HCT116 (cell line): ENCODE results near the gene PIP5K1A. TPM values are rescaled to one million over a fixed set of nuclear protein-coding genes. Genes with fewer than 3 reads are reported as not detected.

Experiments
- ATAC-seq: fragments of 200-7000 bp; cut with Tn5 transposase; 2 replicates; pipeline ENCODE4 v1.9.1; 2020; ENCODE audit warnings: mild to moderate bottlenecking, moderate library complexity
- BruUV-seq: library from RNA; stranded (reverse); fragments of 400-500 nt; replicated peaks from 2 replicates; lab custom pipeline; 2021; lab: Mats Ljungman, UMichigan
- CTCF ChIA-PET: fragments of 300-600 bp; sonication (Branson Sonifier 250); formaldehyde crosslinking; loops from one replicate; lab custom pipeline; 2021; ENCODE audit warnings: antibody characterized with exemption; lab: Charles Lee
- POLR2A ChIA-PET: fragments of 300-600, 350-600 bp; sonication (Branson Sonifier 250); formaldehyde crosslinking; loops from one replicate; lab custom pipeline; 2021; ENCODE audit warnings: antibody characterized with exemption; lab: Charles Lee
- RAD21 ChIA-PET, 2 experiments: fragments of 300-600 bp; sonication (Branson Sonifier 250); formaldehyde crosslinking; loops; one replicate each; lab custom pipeline; 2023; ENCODE audit warnings: low total read pairs in 2 of 2; ENCODE audit not compliant: uncharacterized antibody in 2 of 2, unreplicated experiment in 2 of 2, low non-redundant PET in 1 of 2; lab: Charles Lee
- DNase-seq: peaks from one replicate; pipeline ENCODE4 v3.0.0-alpha.2; 2010; ENCODE audit warnings: low read depth, low spot score
- H2AFZ ChIP-seq: fragments of 200-600 bp; shearing (Covaris generic), sonication (generic); 2 replicates; pipeline ENCODE4 v1.6.1; 2017; ENCODE audit warnings: low read depth, mixed run types, mixed read lengths, antibody characterized with exemption, low read length; ENCODE audit not compliant: poor library complexity, severe bottlenecking
- H3K27ac ChIP-seq: 2 replicates; pipeline ENCODE4 v1.5.1; 2012; ENCODE audit warnings: low read depth, low read length
- H3K27me3 ChIP-seq: fragments of 200-600 bp; sonication (generic); 2 replicates; pipeline ENCODE4 v1.6.1; 2016; ENCODE audit warnings: mixed run types, low read length, mixed read lengths; ENCODE audit not compliant: insufficient read depth
- H3K36me3 ChIP-seq, 2 experiments: fragments of 200-500 bp in 1 of 2; fragments of 200-600 bp in 1 of 2; sonication (Bioruptor generic) in 1 of 2; sonication (generic) in 1 of 2; 2 replicates each; pipeline versions ENCODE4 v1.5.1 to v1.6.1; 2014 to 2016; ENCODE audit warnings: low read length in 2 of 2, inconsistent platforms in 1 of 2, mixed read lengths in 1 of 2, mixed run types in 1 of 2; ENCODE audit not compliant: insufficient read depth in 2 of 2, control insufficient read depth in 1 of 2
- H3K4me1 ChIP-seq, 2 experiments: fragments of 200-600 bp in 1 of 2; sonication (generic) in 1 of 2; 2 replicates each; pipeline versions ENCODE4 v1.5.1 to v1.6.1; 2012 to 2017; ENCODE audit warnings: low read length in 2 of 2, inconsistent platforms in 1 of 2, mild to moderate bottlenecking in 1 of 2, mixed read lengths in 1 of 2, mixed run types in 1 of 2, moderate library complexity in 1 of 2; ENCODE audit not compliant: insufficient read depth in 2 of 2, control insufficient read depth in 1 of 2
- H3K4me2 ChIP-seq: fragments of 200-600 bp; sonication (generic); 2 replicates; pipeline ENCODE4 v1.6.1; 2017; ENCODE audit warnings: mixed run types, low read length, mixed read lengths
- H3K4me3 ChIP-seq, 2 experiments: fragments of 200-600 bp in 1 of 2; sonication (generic) in 1 of 2; replicated peaks in 1 of 2; 2 replicates each; pipeline ENCODE4 v1.5.1; 2011 to 2016; ENCODE audit warnings: low read length in 2 of 2, control low read depth in 1 of 2, low read depth in 1 of 2, mild to moderate bottlenecking in 1 of 2, mixed read lengths in 1 of 2, mixed run types in 1 of 2
- H3K79me2 ChIP-seq: fragments of 200-600 bp; sonication (generic); 2 replicates; pipeline ENCODE4 v1.6.1; 2017; ENCODE audit warnings: mild to moderate bottlenecking, mixed run types, low read length, moderate library complexity, mixed read lengths; ENCODE audit not compliant: insufficient read depth
- H3K9ac ChIP-seq: fragments of 200-600 bp; sonication (generic); 2 replicates; pipeline ENCODE4 v1.6.1; 2016; ENCODE audit warnings: low read length, mixed read lengths
- H3K9me2 ChIP-seq: fragments of 200-600 bp; sonication (generic), shearing (Covaris generic); 2 replicates; pipeline ENCODE4 v1.6.1; 2017; ENCODE audit warnings: mixed run types, mild to moderate bottlenecking, moderate library complexity; ENCODE audit not compliant: insufficient read depth
- H3K9me3 ChIP-seq, 2 experiments: fragments of 200-500 bp in 1 of 2; fragments of 200-600 bp in 1 of 2; sonication (Bioruptor generic) in 1 of 2; sonication (generic) in 1 of 2; 2 replicates each; pipeline ENCODE4 v1.6.1; 2014 to 2017; ENCODE audit warnings: low read length in 2 of 2, mixed read lengths in 2 of 2, inconsistent platforms in 1 of 2, low read depth in 1 of 2, mild to moderate bottlenecking in 1 of 2, mixed run types in 1 of 2, moderate library complexity in 1 of 2; ENCODE audit not compliant: control insufficient read depth in 1 of 2, insufficient read depth in 1 of 2
- H4K20me1 ChIP-seq: fragments of 200-600 bp; sonication (generic), shearing (Covaris generic); 2 replicates; pipeline ENCODE4 v1.6.1; 2017; ENCODE audit warnings: mixed run types, mild to moderate bottlenecking, moderate library complexity; ENCODE audit not compliant: insufficient read depth
- CTCF ChIP-seq, 3 experiments: fragments of 200-600 bp in 1 of 3; sonication (generic) in 1 of 3; IDR thresholded peaks in 2 of 3; conservative IDR thresholded peaks in 1 of 3; 2 replicates each; pipeline ENCODE4 v1.5.1; 2012 to 2017; ENCODE audit warnings: low read depth in 2 of 3, low read length in 2 of 3, antibody characterized with exemption in 1 of 3, borderline replicate concordance in 1 of 3, control low read depth in 1 of 3, mild to moderate bottlenecking in 1 of 3, mixed read lengths in 1 of 3, mixed run types in 1 of 3, moderate library complexity in 1 of 3; ENCODE audit not compliant: insufficient read depth in 1 of 3
- EZH2 ChIP-seq: fragments of 200-600 bp; sonication (generic); IDR thresholded peaks from 2 replicates; pipeline ENCODE4 v1.6.1; 2017; ENCODE audit warnings: antibody characterized with exemption, mixed run types
- RAD21 ChIP-seq: IDR thresholded peaks from 2 replicates; pipeline ENCODE4 v1.6.1; 2012; ENCODE audit warnings: low read depth, mild to moderate bottlenecking
- REST ChIP-seq: IDR thresholded peaks from 2 replicates; pipeline ENCODE4 v1.6.1; 2012; ENCODE audit warnings: low read depth
- SIN3A ChIP-seq: IDR thresholded peaks from 2 replicates; pipeline ENCODE4 v1.6.1; 2012; ENCODE audit warnings: low read depth
- SP1 ChIP-seq: IDR thresholded peaks from 2 replicates; pipeline ENCODE4 v1.6.1; 2012; ENCODE audit warnings: low read depth
- ZBTB33 ChIP-seq: IDR thresholded peaks from 2 replicates; pipeline ENCODE4 v1.6.1; 2011; ENCODE audit warnings: mild to moderate bottlenecking, low read length, moderate library complexity; ENCODE audit not compliant: insufficient replicate concordance; ENCODE audit errors: extremely low read depth
- ZNF274 ChIP-seq: fragments of 200-500 bp; sonication (Bioruptor generic); IDR thresholded peaks from 2 replicates; pipeline ENCODE4 v1.6.1; 2014; ENCODE audit warnings: mild to moderate bottlenecking, low read depth, low read length, inconsistent platforms
- intact Hi-C: fragments of 100-400 bp; cut with micrococcal nuclease; formaldehyde crosslinking; loops from 2 replicates; pipeline ENCODE4 v1.10.0; 2022
- total RNA-seq: library from RNA; stranded (reverse); gene quantifications from one replicate; pipeline ENCODE4 v1.2.1, GENCODE V29; 2021; ENCODE audit not compliant: unreplicated experiment

The PIP5K1A gene
- total RNA-seq, 1 experiment from 2014 or later = 75.4 TPM

- ChIA-PET POLR2A (no interaction called here), CTCF (no interaction called here), RAD21 (no interaction called here)
- H4K20me1 ChIP-seq = peaks cover 3% of the 10 kb centered on the region; the same call in 1 of the 2 replicates
- no peak overlapping the region for H3K27ac ChIP-seq
- intact Hi-C loops = no loop called here
- DNase-seq (no peak), ATAC-seq (no peak)
- no peak overlapping the region for H3K4me2 ChIP-seq
- H3K4me1 ChIP-seq = no peaks in the 10 kb centered on the region
- no peak overlapping the region for H2AFZ ChIP-seq
- peaks cover 97% of the 10 kb centered on the region for H3K79me2 ChIP-seq
- H3K9me3 ChIP-seq = no peaks in the 10 kb centered on the region
- no peaks in the 10 kb centered on the region for H3K27me3 ChIP-seq
- no TSS peak for BruUV-seq
- H3K9me2 ChIP-seq = no peaks in the 10 kb centered on the region
- H3K9ac ChIP-seq = no peak overlapping the region
- no peak overlapping the region for H3K4me3 ChIP-seq
- H3K36me3 ChIP-seq = peaks cover 6% of the 10 kb centered on the region in 2 experiments; a peak in 3 of 4 replicates
- TF ChIP-seq EZH2 (no peak), ZBTB33 (no peak), SP1 (no peak), ZNF274 (no peak), REST (no peak), RAD21 (no peak), CTCF (IDR thresholded peaks at IDR 0.05 in 2 of 3, conservative IDR thresholded peaks at IDR 0.05 in 1 of 3; ENCODE audit: borderline replicate concordance in 1 of 3, insufficient read depth in 1 of 3, low read depth in 2 of 3, low read length in 2 of 3) (no peak), SIN3A (no peak)
These were observed 13.8 kb downstream of the PIP5K1A start for GRCh38 chr1:151211972-151212705.
